Fibroblast of skin of right quadriceps (primary cell): ENCODE data around the gene PTPRZ1.

Source experiments
- DNase-seq: peaks from one replicate; pipeline ENCODE4 v3.0.0-alpha.2; 2013

The PTPRZ1 gene

GRCh38 chr7:121960678-121961077 lies 87.7 kb downstream of the PTPRZ1 start:
- no peak for DNase-seq

- DNase-seq, result peak; percentile 94
Measured at GRCh38 chr7:121961089-121961867, 88.3 kb downstream of the PTPRZ1 start.

DNA sequence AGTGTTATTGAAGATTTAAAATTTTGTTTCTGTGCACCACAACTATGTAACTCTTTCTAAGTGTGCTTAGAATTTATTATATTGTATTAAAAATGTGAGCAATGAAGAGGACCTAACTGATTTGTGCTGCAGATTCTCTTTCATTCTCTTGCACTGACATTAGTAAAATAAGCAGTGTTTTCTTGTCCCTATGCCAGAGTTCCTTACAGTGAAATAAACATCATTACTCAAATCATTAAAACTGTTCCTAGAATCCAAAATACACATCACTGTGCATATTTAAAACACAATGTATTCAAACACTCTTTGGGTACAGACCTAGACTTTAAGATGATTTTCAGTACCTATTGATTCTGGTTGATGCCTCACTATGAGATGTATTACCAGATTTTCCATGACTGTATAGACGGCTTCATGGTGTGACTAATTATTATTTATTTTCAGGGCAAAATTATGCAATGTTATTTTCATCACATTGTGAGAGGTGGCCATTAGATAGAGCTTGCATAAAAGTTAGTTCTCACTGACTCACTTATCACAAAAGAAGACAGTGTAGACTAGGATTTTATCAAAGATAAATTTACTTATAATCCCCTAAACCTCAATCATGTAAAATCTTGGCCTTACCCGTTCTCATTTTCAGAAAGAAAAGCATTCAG lies 93.4 kb downstream of the PTPRZ1 start:
- no peak for DNase-seq

DNA sequence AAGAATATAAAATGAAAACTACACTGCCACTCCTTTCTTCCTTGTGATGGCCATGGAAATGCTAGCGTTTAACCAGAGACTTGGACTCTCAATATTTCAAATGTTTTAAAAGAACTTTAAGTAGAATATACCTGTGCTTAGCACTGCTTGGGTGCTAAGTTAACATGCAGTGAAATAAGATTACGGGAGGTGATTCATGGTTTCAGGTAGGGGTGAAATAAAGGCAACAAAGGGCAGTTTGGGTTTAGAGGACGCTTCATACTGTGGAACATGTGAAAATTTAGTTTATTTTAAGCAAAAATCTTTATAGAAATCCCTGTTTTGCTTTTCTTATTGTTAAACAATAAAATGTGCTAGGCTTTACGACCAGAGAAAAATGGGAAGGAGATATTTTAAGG lies 94.0 kb downstream of the PTPRZ1 start:
- DNase-seq, result no peak

- DNase-seq, result no peak
Measured at GRCh38 chr7:121985476-121986030, 112.6 kb downstream of the PTPRZ1 start.

DNA sequence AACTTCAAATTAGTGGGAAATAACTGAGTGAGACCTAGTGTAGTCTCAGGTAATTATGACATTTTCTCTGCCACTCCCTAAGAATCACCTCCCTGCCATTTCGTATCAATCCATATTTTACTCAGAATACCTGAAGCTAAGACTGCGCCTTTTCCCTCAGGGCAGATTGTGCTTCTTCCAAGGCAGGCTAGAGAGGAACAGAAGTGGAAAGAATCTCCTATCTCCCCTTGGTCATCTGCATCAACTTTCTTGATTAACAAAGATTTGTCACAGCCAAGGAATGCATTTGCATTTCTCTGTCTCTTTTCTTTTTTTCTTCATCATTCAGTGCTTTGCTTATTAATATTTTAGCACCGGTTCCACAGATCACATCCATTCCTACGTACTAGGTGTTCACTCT lies 119.1 kb downstream of the PTPRZ1 start:
- no peak for DNase-seq

GRCh38 chr7:121994625-121995410 lies 121.9 kb downstream of the PTPRZ1 start:
- peak; percentile 68 for DNase-seq

GRCh38 chr7:122006687-122007086 lies 133.7 kb downstream of the PTPRZ1 start:
- no peak for DNase-seq

DNA sequence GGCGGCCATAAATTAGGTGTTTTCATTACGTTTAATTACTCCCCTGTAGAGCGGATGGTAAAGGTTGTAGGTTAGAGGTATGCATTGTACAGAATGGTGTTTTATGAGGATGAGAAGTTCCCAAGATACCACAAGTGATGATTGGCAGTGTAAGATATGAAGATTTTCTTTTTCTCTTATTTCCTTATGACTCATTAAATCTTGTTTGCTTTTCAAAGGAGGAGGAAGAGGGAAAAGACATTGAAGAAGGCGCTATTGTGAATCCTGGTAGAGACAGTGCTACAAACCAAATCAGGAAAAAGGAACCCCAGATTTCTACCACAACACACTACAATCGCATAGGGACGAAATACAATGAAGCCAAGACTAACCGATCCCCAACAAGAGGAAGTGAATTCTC lies 137.2 kb downstream of the PTPRZ1 start:
- DNase-seq, result no peak

DNA sequence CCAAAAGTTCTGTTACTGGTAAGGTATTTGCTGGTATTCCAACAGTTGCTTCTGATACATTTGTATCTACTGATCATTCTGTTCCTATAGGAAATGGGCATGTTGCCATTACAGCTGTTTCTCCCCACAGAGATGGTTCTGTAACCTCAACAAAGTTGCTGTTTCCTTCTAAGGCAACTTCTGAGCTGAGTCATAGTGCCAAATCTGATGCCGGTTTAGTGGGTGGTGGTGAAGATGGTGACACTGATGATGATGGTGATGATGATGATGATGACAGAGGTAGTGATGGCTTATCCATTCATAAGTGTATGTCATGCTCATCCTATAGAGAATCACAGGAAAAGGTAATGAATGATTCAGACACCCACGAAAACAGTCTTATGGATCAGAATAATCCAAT lies 140.1 kb downstream of the PTPRZ1 start:
- peak; percentile 4 for DNase-seq

GRCh38 chr7:122013630-122014029 lies 140.7 kb downstream of the PTPRZ1 start:
- no peak for DNase-seq

- DNase-seq, result no peak
Measured at GRCh38 chr7:122014697-122015096, 141.7 kb downstream of the PTPRZ1 start.

DNA sequence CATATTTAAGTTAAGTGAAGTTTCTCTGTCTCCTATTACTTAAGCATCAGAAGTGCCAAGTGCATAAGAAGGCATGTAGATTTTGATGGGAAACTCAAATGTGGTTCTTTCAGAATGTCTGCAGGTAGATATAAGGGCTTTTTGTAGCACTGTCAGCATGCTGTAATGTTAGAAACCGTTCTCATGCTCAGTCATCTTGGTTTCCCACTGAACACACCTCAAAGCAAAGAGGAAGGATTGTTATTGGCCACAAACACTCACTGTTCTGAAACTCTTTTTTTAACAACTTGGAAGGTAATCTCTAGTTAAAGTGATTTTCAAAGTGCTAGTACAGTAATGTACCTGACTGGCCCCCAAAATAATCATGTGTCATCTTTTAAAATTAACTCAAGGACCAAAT lies 145.1 kb downstream of the PTPRZ1 start:
- DNase-seq, result no peak

GRCh38 chr7:122027058-122027457 lies 154.1 kb downstream of the PTPRZ1 start:
- no peak for DNase-seq

- no peak for DNase-seq
Measured at GRCh38 chr7:122033641-122034040, 160.7 kb downstream of the PTPRZ1 start.

- no peak for DNase-seq
Measured at GRCh38 chr7:122035876-122036275, 162.9 kb downstream of the PTPRZ1 start.

DNA sequence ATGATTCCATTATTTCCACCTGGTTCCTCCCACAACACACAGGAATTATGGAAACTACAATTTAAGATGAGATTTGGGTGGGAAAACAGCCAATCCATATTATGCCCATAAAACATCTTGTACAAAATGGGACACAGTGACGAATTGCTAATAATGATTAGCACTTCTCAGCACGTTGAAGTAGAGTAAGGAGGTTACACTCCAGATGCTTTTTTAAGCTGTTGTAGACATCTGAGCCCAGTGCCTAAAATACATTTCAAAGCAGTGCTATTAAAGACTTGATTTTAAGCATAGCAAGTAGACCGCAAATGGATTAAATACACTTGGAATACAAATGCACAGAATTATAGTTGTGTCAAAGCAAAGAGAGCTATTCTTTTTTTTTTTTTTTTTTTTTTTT lies 165.2 kb downstream of the PTPRZ1 start:
- DNase-seq, result no peak

GRCh38 chr7:122038904-122039303 lies 165.9 kb downstream of the PTPRZ1 start:
- peak; percentile 3 for DNase-seq

DNA sequence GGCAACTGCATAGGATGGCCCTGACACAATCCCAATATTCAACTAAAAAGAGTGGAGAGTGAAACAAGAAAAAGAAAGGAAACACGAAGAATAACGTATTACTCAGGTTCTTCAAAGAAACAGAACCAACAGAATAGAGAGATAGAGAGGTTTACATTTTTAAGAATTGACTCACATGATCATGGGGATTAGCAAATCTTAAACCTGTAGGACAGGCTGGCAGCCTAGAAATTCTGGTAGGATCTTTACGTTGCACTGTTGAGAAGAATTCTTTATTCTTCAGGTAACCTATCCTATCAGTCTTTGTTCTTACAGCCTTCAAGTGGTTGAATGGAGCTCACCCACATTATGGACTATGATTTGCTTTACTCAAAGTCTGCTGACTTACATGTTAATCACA lies 167.2 kb downstream of the PTPRZ1 start:
- no peak for DNase-seq

DNA sequence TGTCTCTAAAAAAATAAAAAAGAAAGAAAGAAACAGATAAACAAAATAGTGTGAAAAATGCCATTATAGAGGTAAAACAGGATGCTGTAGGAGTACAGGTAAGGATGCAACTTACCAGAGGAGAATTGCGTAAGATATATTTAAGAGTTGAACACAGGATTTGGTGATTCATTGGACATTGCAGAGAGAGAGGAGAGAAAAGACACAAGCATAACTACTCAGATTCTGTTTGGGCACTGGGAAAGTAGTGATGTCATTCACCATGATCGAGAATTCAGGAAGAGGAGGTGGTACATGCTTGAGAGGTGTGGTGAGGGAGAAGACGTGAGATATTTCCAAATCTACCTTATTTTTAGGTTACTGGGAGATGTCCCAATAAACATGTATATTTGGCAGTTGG lies 173.4 kb downstream of the PTPRZ1 start:
- DNase-seq, result no peak

DNA sequence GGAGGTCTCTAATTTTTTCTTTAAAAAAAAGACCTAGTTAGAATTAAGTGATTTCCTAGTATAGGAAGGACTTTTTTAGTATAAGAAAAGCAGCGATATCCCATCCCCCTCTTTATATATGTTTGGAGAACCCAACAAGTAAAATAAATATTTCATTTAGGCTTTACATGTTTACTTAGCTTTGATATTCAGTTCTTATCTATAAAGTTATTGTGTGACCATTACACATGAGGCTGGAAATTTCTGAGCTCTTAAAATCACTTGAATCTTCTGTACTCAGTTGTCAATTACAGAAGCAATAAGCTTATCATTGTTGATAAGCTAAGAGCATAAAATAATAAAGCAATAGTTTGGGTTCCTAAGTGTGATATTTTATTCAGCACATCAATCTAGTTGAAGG lies 181.4 kb downstream of the PTPRZ1 start:
- no peak for DNase-seq

- no peak for DNase-seq
Measured at GRCh38 chr7:122055073-122055472, 182.1 kb downstream of the PTPRZ1 start.

DNA sequence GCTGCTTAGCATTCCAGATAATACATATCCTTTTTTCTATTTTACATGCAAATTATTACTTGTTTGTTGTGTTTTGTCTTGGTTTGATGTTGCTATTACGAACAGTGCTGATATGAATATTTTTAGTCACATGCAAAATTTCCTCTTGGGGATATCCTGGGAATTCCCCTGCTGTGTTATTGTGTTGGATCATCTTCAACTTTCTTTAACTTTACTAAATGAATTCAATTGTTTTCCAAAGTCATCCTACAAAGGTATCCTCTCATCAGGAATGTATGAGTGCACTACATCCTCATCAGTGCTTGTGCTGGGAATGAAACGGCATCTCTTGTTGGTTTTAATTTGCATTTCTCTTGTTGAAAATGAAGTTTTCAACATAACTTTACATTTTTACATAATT lies 184.0 kb downstream of the PTPRZ1 start:
- no peak for DNase-seq

GRCh38 chr7:122059542-122059941 lies 186.6 kb downstream of the PTPRZ1 start:
- no peak for DNase-seq
